GM12878 (cell line): ENCODE data around the gene SFXN5. TPM values are rescaled to one million over a fixed set of nuclear protein-coding genes. Genes with fewer than 3 reads are reported as not detected.
A peak's percentile ranks its signal among the peaks of the same experiment; 100 is the strongest.

Source experiments
- ASH2L ChIP-seq: fragments of 300-600, 200-600 bp; sonication (generic); IDR thresholded peaks from 2 replicates; pipeline ENCODE4 v1.6.1; 2017; ENCODE audit warnings: low read depth, mild to moderate bottlenecking, borderline replicate concordance
- CBFB ChIP-seq: IDR thresholded peaks from 2 replicates; pipeline ENCODE4 v1.6.1; 2016; ENCODE audit warnings: antibody characterized with exemption, low read depth
- CHD2 ChIP-seq: IDR thresholded peaks from 2 replicates; pipeline ENCODE4 v1.6.1; 2011; ENCODE audit warnings: low read depth, low read length, improper control_type of control experiment, borderline replicate concordance
- ETV6 ChIP-seq, 2 experiments: fragments of 450-650 bp in 1 of 2; IDR thresholded peaks in 1 of 2; conservative IDR thresholded peaks in 1 of 2; 2 replicates each; pipeline ENCODE4 v1.6.1; 2014; ENCODE audit warnings: antibody characterized with exemption in 1 of 2, borderline replicate concordance in 1 of 2, low read depth in 1 of 2, mild to moderate bottlenecking in 1 of 2, moderate library complexity in 1 of 2
- FOS ChIP-seq: IDR thresholded peaks from 3 replicates; pipeline ENCODE4 v1.6.1; 2011; ENCODE audit warnings: borderline replicate concordance; ENCODE audit not compliant: insufficient read length; ENCODE audit errors: extremely low read depth
- HCFC1 ChIP-seq: fragments of 150-350 bp; IDR thresholded peaks from 2 replicates; pipeline ENCODE4 v1.6.1; 2014; ENCODE audit warnings: low read length
- HDAC6 ChIP-seq: fragments of 200-600 bp; sonication (generic); IDR thresholded peaks from one replicate; pipeline ENCODE4 v1.8.0; 2017; ENCODE audit warnings: antibody characterized with exemption; ENCODE audit not compliant: unreplicated experiment
- IRF4 ChIP-seq: IDR thresholded peaks from 2 replicates; pipeline ENCODE4 v1.6.1; 2011; ENCODE audit warnings: low read depth, low read length
- JUND ChIP-seq: IDR thresholded peaks from 2 replicates; pipeline ENCODE4 v1.6.1; 2012; ENCODE audit warnings: low read depth, mild to moderate bottlenecking, low read length, improper control_type of control experiment, moderate library complexity
- KAT2A ChIP-seq: conservative IDR thresholded peaks from 2 replicates; pipeline ENCODE4 v1.6.1; 2011; ENCODE audit warnings: low read depth, low read length; ENCODE audit not compliant: control insufficient read depth
- KDM1A ChIP-seq: fragments of 200-600 bp; sonication (generic); IDR thresholded peaks from 2 replicates; pipeline ENCODE4 v1.6.1; 2016; ENCODE audit warnings: borderline replicate concordance
- MLLT1 ChIP-seq: fragments of 450-650 bp; IDR thresholded peaks from 2 replicates; pipeline ENCODE4 v1.6.1; 2016; ENCODE audit warnings: mild to moderate bottlenecking
- MTA3 ChIP-seq: IDR thresholded peaks from 2 replicates; pipeline ENCODE4 v1.6.1; 2012; ENCODE audit warnings: low read length, inconsistent platforms, borderline replicate concordance
- MXI1 ChIP-seq: fragments of 150-350 bp; IDR thresholded peaks from 2 replicates; pipeline ENCODE4 v1.6.1; 2011; ENCODE audit warnings: low read depth, mild to moderate bottlenecking, inconsistent platforms, low read length, improper control_type of control experiment
- NR2F1 ChIP-seq: fragments of 450-650 bp; conservative IDR thresholded peaks from 2 replicates; pipeline ENCODE4 v1.6.1; 2017; ENCODE audit warnings: mild to moderate bottlenecking
- PAX8 ChIP-seq: fragments of 450-650 bp; IDR thresholded peaks from 2 replicates; pipeline ENCODE4 v1.6.1; 2017; ENCODE audit warnings: mild to moderate bottlenecking, moderate library complexity
- POLR2A ChIP-seq: IDR thresholded peaks from 2 replicates; pipeline ENCODE4 v1.6.1; 2011; ENCODE audit warnings: low read depth, mild to moderate bottlenecking, low read length
- RAD21 ChIP-seq: IDR thresholded peaks from 2 replicates; pipeline ENCODE4 v1.6.1; 2011; ENCODE audit warnings: mild to moderate bottlenecking, low read depth, low read length, moderate library complexity; ENCODE audit not compliant: insufficient read depth
- RAD51 ChIP-seq: fragments of 450-650 bp; IDR thresholded peaks from 2 replicates; pipeline ENCODE4 v1.6.1; 2016; ENCODE audit warnings: moderate library complexity, mild to moderate bottlenecking, inconsistent platforms
- RCOR1 ChIP-seq: conservative IDR thresholded peaks from 2 replicates; pipeline ENCODE4 v1.6.1; 2012; ENCODE audit warnings: low read depth, low read length, improper control_type of control experiment
- SIX5 ChIP-seq: IDR thresholded peaks from 2 replicates; pipeline ENCODE4 v1.6.1; 2011; ENCODE audit warnings: mild to moderate bottlenecking, low read depth, low read length, moderate library complexity; ENCODE audit not compliant: severe bottlenecking
- SMC3 ChIP-seq: IDR thresholded peaks from 2 replicates; pipeline ENCODE4 v1.6.1; 2011; ENCODE audit warnings: low read length, improper control_type of control experiment, borderline replicate concordance
- TAF1 ChIP-seq: IDR thresholded peaks from 2 replicates; pipeline ENCODE4 v1.6.1; 2011; ENCODE audit warnings: mild to moderate bottlenecking, low read depth, low read length, borderline replicate concordance
- TCF12 ChIP-seq: IDR thresholded peaks from 2 replicates; pipeline ENCODE4 v1.6.1; 2011; ENCODE audit warnings: low read depth, mild to moderate bottlenecking, low read length
- USF1 ChIP-seq: IDR thresholded peaks from 2 replicates; pipeline ENCODE4 v1.6.1; 2011; ENCODE audit warnings: borderline replicate concordance, low read depth, mild to moderate bottlenecking, moderate library complexity, mixed read lengths, low read length; ENCODE audit not compliant: insufficient read depth; ENCODE audit errors: extremely low read length
- YY1 ChIP-seq: IDR thresholded peaks from 2 replicates; pipeline ENCODE4 v1.6.1; 2011; ENCODE audit warnings: low read depth, mild to moderate bottlenecking, low read length
- polyA plus RNA-seq, 11 experiments: library from polyadenylated mRNA; depleted of rRNA in 4 of 11; unstranded in 6 of 11; stranded (reverse) in 5 of 11; fragments of >200 nt; fragmentation: Nextera tagmentation in 4 of 11; fragmentation: Illumina TruSeq in 1 of 11; extraction: Ambion mirVana in 4 of 11; extraction: Trizol in 1 of 11; gene quantifications; 1 replicate in 1 of 11; 2 replicates in 10 of 11; pipeline versions ENCODE4 v1.2.1 to v1.2.3, GENCODE V29; 2011 to 2016; ENCODE audit warnings: inconsistent platforms in 2 of 11, missing spikeins in 2 of 11, low read depth in 1 of 11
- total RNA-seq, 4 experiments: library from RNA; depleted of rRNA in 3 of 4; stranded (reverse); fragments of >200 nt in 3 of 4; fragmentation: Illumina TruSeq in 1 of 4; extraction: Trizol in 1 of 4; gene quantifications; 2 replicates each; pipeline versions ENCODE4 v1.2.1 to v1.2.3, GENCODE V29; 2013 to 2021

The SFXN5 gene
- total and polyA plus RNA-seq, 10 of the 15 experiments (the other 5 are each of a cell fraction or from before 2014, with no cell fraction given), result 3.3 to 15.9 (median 11.2) TPM

- TF ChIP-seq TAF1 (no peak), HDAC6 (no peak), HCFC1 (no peak), RAD21 (peak; percentile 67), KDM1A (no peak), FOS (no peak), RAD51 (no peak), MTA3 (no peak), MXI1 (no peak), CBFB (no peak), IRF4 (0 out of 2 replicates have a peak, but pooled peaks have one; percentile 12), MLLT1 (0 out of 2 replicates have a peak, but pooled peaks have one; percentile 21), KAT2A (no peak), JUND (no peak), CHD2 (no peak), POLR2A (no peak), PAX8 (no peak), SMC3 (peak; percentile 58), USF1 (no peak), NR2F1 (no peak), ETV6 (conservative IDR thresholded peaks at IDR 0.05 in 1 of 2, IDR thresholded peaks at IDR 0.05 in 1 of 2; ENCODE audit: borderline replicate concordance in 1 of 2, low read depth in 1 of 2) (no peak), SIX5 (no peak), ASH2L (no peak), YY1 (peak; percentile 63; the same call in 1 of the 2 replicates), RCOR1 (no peak), TCF12 (no peak)
Measured at GRCh38 chr2:72934683-72935610, 136.6 kb downstream of the SFXN5 start (continued).
